PC-9 (cell line): ENCODE measurements around the gene DSTN. TPM values are rescaled to one million over a fixed set of nuclear protein-coding genes. Genes with fewer than 3 reads are reported as not detected.
A peak's percentile ranks its signal among the peaks of the same experiment; 100 is the strongest.

Experiments used
- BruUV-seq: library from RNA; stranded (reverse); fragments of 400-500 nt; replicated peaks from 2 replicates; lab custom pipeline; 2021; lab: Mats Ljungman, UMichigan
- CTCF ChIA-PET: fragments of 300-600 bp; sonication (Branson Sonifier 250); formaldehyde crosslinking; loops from one replicate; lab custom pipeline; 2022; ENCODE audit warnings: antibody characterized with exemption; lab: Charles Lee
- POLR2A ChIA-PET: fragments of 300-600 bp; sonication (Branson Sonifier 250); formaldehyde crosslinking; loops from one replicate; lab custom pipeline; 2022; ENCODE audit warnings: antibody characterized with exemption; ENCODE audit not compliant: unreplicated experiment; lab: Charles Lee
- DNase-seq, 2 experiments: peaks; one replicate each; pipeline versions ENCODE4 v3.0.0 to v3.0.0-alpha.2; 2015 to 2022; ENCODE audit warnings: mixed read lengths in 1 of 2
- H2AFZ ChIP-seq: fragments of 200-600 bp; sonication (generic); 2 replicates; pipeline ENCODE4 v1.8.1; 2017; ENCODE audit warnings: antibody characterized with exemption
- H3F3A ChIP-seq: fragments of 200-600 bp; sonication (generic); 2 replicates; pipeline ENCODE4 v1.8.1; 2017; ENCODE audit warnings: antibody characterized with exemption, mild to moderate bottlenecking, low read depth; ENCODE audit not compliant: insufficient read depth
- H3K27ac ChIP-seq: fragments of 200-600 bp; sonication (generic); 2 replicates; pipeline ENCODE4 v1.6.1; 2016; ENCODE audit warnings: mixed run types
- H3K27me3 ChIP-seq: fragments of 200-600 bp; sonication (generic); 2 replicates; pipeline ENCODE4 v1.6.1; 2016; ENCODE audit warnings: low read depth, mixed run types; ENCODE audit not compliant: insufficient read depth
- H3K36me3 ChIP-seq: fragments of 200-600 bp; sonication (generic); 2 replicates; pipeline ENCODE4 v1.6.1; 2016; ENCODE audit warnings: low read depth, mixed run types
- H3K4me1 ChIP-seq: fragments of 200-600 bp; sonication (generic); replicated peaks from 2 replicates; pipeline ENCODE4 v1.6.1; 2016; ENCODE audit warnings: mixed run types; ENCODE audit not compliant: insufficient read depth
- H3K4me2 ChIP-seq: fragments of 200-600 bp; sonication (generic); 2 replicates; pipeline ENCODE4 v1.6.1; 2017; ENCODE audit warnings: mixed run types
- H3K4me3 ChIP-seq: fragments of 200-600 bp; sonication (generic); 2 replicates; pipeline ENCODE4 v1.6.1; 2016; ENCODE audit warnings: mixed run types
- H3K79me2 ChIP-seq: fragments of 200-600 bp; sonication (generic); 2 replicates; pipeline ENCODE4 v1.6.1; 2017; ENCODE audit warnings: low read depth, mixed run types
- H3K9me2 ChIP-seq: fragments of 200-600 bp; sonication (generic); 2 replicates; pipeline ENCODE4 v1.8.1; 2017; ENCODE audit warnings: mild to moderate bottlenecking; ENCODE audit not compliant: insufficient read depth
- H3K9me3 ChIP-seq: fragments of 200-600 bp; sonication (generic); 2 replicates; pipeline ENCODE4 v1.8.1; 2016; ENCODE audit warnings: low read depth; ENCODE audit not compliant: insufficient read depth
- H4K20me1 ChIP-seq: fragments of 200-600 bp; sonication (generic); 2 replicates; pipeline ENCODE4 v1.8.1; 2017; ENCODE audit not compliant: insufficient read depth
- EZH2 ChIP-seq: fragments of 200-600 bp; sonication (generic); IDR thresholded peaks from 2 replicates; pipeline ENCODE4 v1.8.0; 2017; ENCODE audit warnings: antibody characterized with exemption, low read depth
- intact Hi-C: fragments of 100-400 bp; cut with micrococcal nuclease; formaldehyde crosslinking; loops from one replicate; pipeline ENCODE4 v1.10.0; 2022; ENCODE audit not compliant: unreplicated experiment
- total RNA-seq: library from RNA; stranded (reverse); gene quantifications from 2 replicates; pipeline ENCODE4 v1.2.3, GENCODE V29; 2021
- TF ChIP-seq, protein P1 (sequence below): fragments of 200-600 bp; sonication (generic); conservative IDR thresholded peaks from 2 replicates; pipeline ENCODE4 v1.6.1; 2017; ENCODE audit warnings: mixed run types, antibody characterized with exemption, mild to moderate bottlenecking, moderate library complexity

DSTN gene
- total RNA-seq, 1 experiment from 2014 or later, result 366 TPM

DNA sequence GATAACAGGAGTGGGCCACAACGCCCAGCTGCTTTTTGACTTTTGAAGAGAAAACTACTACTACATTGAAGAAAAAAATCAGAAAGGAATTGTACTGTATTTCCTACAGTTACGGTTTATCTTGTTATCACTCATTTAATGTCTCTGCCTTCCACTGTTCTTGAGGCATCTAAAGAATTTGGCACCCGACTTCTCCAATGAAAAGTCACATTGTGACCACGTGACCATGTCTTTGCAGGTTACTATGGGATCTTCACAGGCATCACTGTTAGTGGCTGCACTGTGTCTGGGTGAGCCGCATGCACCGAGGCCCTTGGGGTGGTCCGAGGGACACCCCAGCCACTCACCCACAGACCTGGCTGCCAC lies 85.4 kb downstream of the DSTN start:
- CTCF ChIA-PET, result no interaction called here
- TF ChIP-seq, protein P1, sequence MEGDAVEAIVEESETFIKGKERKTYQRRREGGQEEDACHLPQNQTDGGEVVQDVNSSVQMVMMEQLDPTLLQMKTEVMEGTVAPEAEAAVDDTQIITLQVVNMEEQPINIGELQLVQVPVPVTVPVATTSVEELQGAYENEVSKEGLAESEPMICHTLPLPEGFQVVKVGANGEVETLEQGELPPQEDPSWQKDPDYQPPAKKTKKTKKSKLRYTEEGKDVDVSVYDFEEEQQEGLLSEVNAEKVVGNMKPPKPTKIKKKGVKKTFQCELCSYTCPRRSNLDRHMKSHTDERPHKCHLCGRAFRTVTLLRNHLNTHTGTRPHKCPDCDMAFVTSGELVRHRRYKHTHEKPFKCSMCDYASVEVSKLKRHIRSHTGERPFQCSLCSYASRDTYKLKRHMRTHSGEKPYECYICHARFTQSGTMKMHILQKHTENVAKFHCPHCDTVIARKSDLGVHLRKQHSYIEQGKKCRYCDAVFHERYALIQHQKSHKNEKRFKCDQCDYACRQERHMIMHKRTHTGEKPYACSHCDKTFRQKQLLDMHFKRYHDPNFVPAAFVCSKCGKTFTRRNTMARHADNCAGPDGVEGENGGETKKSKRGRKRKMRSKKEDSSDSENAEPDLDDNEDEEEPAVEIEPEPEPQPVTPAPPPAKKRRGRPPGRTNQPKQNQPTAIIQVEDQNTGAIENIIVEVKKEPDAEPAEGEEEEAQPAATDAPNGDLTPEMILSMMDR, result peak; percentile 30; the same call in 1 of the 2 replicates
- TF ChIP-seq EZH2, result no peak
- no peak overlapping the region for H3K4me2 ChIP-seq
- H3K27ac ChIP-seq, result no peak overlapping the region
- no peaks in the 10 kb centered on the region for H3K4me1 ChIP-seq
- DNase-seq, result no peak
- H3K79me2 ChIP-seq, result peaks cover 7% of the 10 kb centered on the region; the same call in 1 of the 2 replicates
- H3K36me3 ChIP-seq, result peaks cover 15% of the 10 kb centered on the region; the same call in 1 of the 2 replicates
- POLR2A ChIA-PET, result no interaction called here
- BruUV-seq, result no TSS peak
- H3F3A ChIP-seq, result no peaks in the 10 kb centered on the region; the same call in 1 of the 2 replicates
- intact Hi-C loops, result no loop called here
- H3K4me3 ChIP-seq, result no peak overlapping the region
- no peaks in the 10 kb centered on the region for H3K9me3 ChIP-seq
- H3K9me2 ChIP-seq, result no peaks in the 10 kb centered on the region
- H3K27me3 ChIP-seq, result no peaks in the 10 kb centered on the region
- no peak overlapping the region for H2AFZ ChIP-seq
- 0 out of 2 replicates have a peak, but pooled peaks cover 3% of the 10 kb centered on the region for H4K20me1 ChIP-seq

DNA sequence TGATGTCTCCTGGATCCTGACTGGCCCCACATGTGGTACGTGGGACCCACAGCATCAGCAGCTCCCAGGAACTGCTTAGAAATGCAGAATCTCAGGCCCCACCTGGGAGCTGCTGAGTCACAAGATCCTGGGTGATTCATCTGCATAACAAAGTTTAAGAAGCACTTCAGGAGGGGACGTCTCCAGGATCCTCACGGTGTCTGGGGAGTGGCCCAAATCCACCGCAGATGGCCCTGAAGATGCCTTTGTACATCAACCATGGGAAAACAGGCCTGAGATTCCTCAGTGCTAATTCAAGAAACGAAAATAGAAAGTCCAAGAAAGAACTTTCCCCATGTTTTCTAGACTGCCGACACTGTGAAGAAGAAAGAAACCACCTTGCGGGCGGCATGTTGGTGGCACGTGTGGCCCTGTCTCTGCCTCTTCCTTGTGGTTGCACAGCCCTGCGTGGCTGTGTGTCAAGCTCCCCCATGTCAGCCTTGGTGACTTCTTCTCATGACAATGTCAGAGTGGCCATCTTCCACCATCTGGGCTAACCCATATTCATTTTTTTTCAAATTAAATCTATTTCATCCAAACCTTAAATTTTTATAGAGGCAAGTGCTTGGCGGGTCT lies 86.1 kb downstream of the DSTN start:
- no peak overlapping the region for H2AFZ ChIP-seq
- H3K27me3 ChIP-seq, result no peaks in the 10 kb centered on the region
- H3K4me3 ChIP-seq, result no peak overlapping the region
- H4K20me1 ChIP-seq, result 0 out of 2 replicates have a peak, but pooled peaks cover 3% of the 10 kb centered on the region
- H3K4me1 ChIP-seq, result no peaks in the 10 kb centered on the region
- BruUV-seq, result no TSS peak
- H3K9me2 ChIP-seq, result no peaks in the 10 kb centered on the region
- H3F3A ChIP-seq, result no peaks in the 10 kb centered on the region; the same call in 1 of the 2 replicates
- peaks cover 7% of the 10 kb centered on the region; the same call in 1 of the 2 replicates for H3K79me2 ChIP-seq
- peaks cover 15% of the 10 kb centered on the region; the same call in 1 of the 2 replicates for H3K36me3 ChIP-seq
- intact Hi-C loops, result no loop called here
- no peak overlapping the region for H3K4me2 ChIP-seq
- no peaks in the 10 kb centered on the region for H3K9me3 ChIP-seq
- no peak overlapping the region for H3K27ac ChIP-seq
- DNase-seq, result no peak
- no peak for TF ChIP-seq EZH2
- TF ChIP-seq, protein P1, result no peak
- ChIA-PET POLR2A (interaction anchor here (0.6 kb wide), 1 partner anchor 136 kb away, joined by 4 read pairs; no protein-coding TSS in a partner anchor), CTCF (no interaction called here)

DNA sequence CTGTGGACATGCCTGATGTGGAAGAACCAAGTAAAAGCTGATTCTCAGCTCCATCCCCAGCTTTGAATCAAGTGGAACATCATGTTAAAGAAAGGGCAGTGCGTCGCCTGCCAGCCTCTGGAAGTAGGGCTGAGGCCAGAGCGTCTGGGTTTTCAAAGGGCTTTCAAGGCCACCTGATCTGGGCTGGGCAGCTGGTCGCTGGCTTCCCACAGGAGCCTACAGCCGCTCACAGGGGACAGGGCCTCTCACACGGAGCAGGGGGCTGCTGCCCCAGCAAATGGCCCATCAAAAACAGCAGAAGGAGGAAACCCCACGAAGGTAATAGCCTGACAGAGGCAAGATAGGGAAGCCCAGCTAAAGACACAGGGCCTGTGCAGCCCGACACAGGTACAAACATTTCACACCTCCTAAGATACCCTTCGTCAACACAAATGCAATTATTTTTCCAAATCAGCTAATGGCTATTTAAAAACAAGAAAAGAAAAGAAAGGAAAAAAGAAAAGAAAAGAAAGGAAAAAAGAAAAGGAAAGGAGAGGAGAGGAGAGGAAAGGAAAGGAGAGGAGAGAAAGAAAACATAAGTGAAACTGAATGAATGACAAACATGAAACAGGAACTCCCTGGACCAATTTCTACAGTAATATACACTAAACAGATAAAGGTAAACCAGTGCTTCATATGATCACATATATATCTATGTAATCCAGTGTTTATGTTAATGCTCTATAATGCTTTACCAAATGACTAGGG lies 87.4 kb downstream of the DSTN start:
- Histone ChIP-seq H3K9me3 (no peaks in the 10 kb centered on the region), H3F3A (no peaks in the 10 kb centered on the region; the same call in 1 of the 2 replicates), H4K20me1 (peaks cover 10% of the 10 kb centered on the region; the same call in 1 of the 2 replicates), H3K4me1 (no peaks in the 10 kb centered on the region), H3K27me3 (no peaks in the 10 kb centered on the region), H3K4me3 (no peak overlapping the region), H3K9me2 (no peaks in the 10 kb centered on the region), H3K79me2 (peaks cover 13% of the 10 kb centered on the region), H3K4me2 (no peak overlapping the region), H3K27ac (no peak overlapping the region), H3K36me3 (peaks cover 15% of the 10 kb centered on the region; the same call in 1 of the 2 replicates), H2AFZ (no peak overlapping the region)
- POLR2A ChIA-PET, result no interaction called here
- BruUV-seq, result no TSS peak
- no peak for DNase-seq
- intact Hi-C loops, result no loop called here
- TF ChIP-seq, protein P1, result no peak
- TF ChIP-seq EZH2, result no peak
- CTCF ChIA-PET, result no interaction called here
